ENCODE results near the gene PNMA6F.

The PNMA6F gene

DNA sequence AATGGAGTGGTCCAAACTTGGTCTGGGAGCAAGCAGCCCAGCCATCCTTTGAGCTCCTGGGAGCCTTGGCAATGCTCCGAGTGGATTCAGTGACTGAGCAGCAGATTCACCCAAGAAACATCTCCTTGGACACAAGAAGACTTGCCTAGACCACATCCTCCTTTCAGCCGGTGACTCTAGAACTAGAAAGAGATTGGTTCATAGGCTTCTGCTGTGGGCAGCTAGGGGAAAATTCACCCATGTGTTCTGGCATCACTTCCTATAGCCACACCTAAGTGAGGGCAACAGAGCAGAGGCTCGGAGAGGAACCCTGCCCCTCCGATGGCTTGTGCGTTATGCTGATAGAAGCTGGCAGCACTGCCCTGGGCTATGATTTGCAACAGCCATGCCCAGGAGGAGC, 28.4 kb upstream of the PNMA6F start:
- no CpG with 5 or more reads among the region's 5 CpGs for WGBS (ENCODE audit: extremely low coverage, insufficient coverage, low lambda C conversion rate)
- H3K4ac ChIP-seq (ENCODE audit: low read depth, low read length): no peak overlapping the region
- H2BK5ac ChIP-seq (ENCODE audit: low read length): no peak overlapping the region
- H2BK15ac ChIP-seq (replicated peaks; ENCODE audit: low read depth): no peak overlapping the region
- no peaks in the 10 kb centered on the region for H3K79me1 ChIP-seq (ENCODE audit: low read length)
- no peak overlapping the region for H2AK5ac ChIP-seq (ENCODE audit: low read length)
- no peaks in the 10 kb centered on the region for H3K36me3 ChIP-seq (ENCODE audit: control insufficient read depth, insufficient read depth, low read length)
- H3K56ac ChIP-seq (ENCODE audit: low read length): no peak overlapping the region
- no peak for DNase-seq
- H2BK120ac ChIP-seq (ENCODE audit: low read depth, low read length): no peak overlapping the region
- H3K23ac ChIP-seq (ENCODE audit: low read length): no peak overlapping the region
- H3K27ac ChIP-seq (ENCODE audit: low read depth, low read length): no peak overlapping the region
- no peak overlapping the region for H3K18ac ChIP-seq (ENCODE audit: low read length)
- no peak overlapping the region for H4K5ac ChIP-seq (ENCODE audit: low read length)
- H3K9ac ChIP-seq (ENCODE audit: low read length): no peak overlapping the region
- H3K27me3 ChIP-seq (ENCODE audit: insufficient read depth, low read length, poor library complexity): no peaks in the 10 kb centered on the region
- no peak overlapping the region for H4K8ac ChIP-seq (ENCODE audit: low read depth, low read length)
- H3K4me2 ChIP-seq (ENCODE audit: low read length): no peak overlapping the region
- no peaks in the 10 kb centered on the region for H3K79me2 ChIP-seq (ENCODE audit: control insufficient read depth, insufficient read depth, low read length)
- H3K4me3 ChIP-seq (ENCODE audit: low read length): no peak overlapping the region
- no peaks in the 10 kb centered on the region for H3K4me1 ChIP-seq (ENCODE audit: control insufficient read depth, low read depth, low read length)

GRCh38 chrX:153348421-153348820, 26.9 kb upstream of the PNMA6F start:
- Histone ChIP-seq H3K56ac (ENCODE audit: low read length) (no peak overlapping the region), H3K4me2 (ENCODE audit: low read length) (no peak overlapping the region), H4K8ac (ENCODE audit: low read depth, low read length) (no peak overlapping the region), H2BK5ac (ENCODE audit: low read length) (no peak overlapping the region), H2BK120ac (ENCODE audit: low read depth, low read length) (no peak overlapping the region), H3K79me1 (ENCODE audit: low read length) (no peaks in the 10 kb centered on the region), H2BK15ac (replicated peaks; ENCODE audit: low read depth) (no peak overlapping the region), H3K4me1 (ENCODE audit: control insufficient read depth, low read depth, low read length) (no peaks in the 10 kb centered on the region), H4K5ac (ENCODE audit: low read length) (no peak overlapping the region), H3K4me3 (ENCODE audit: low read length) (no peak overlapping the region), H3K27me3 (ENCODE audit: insufficient read depth, low read length, poor library complexity) (no peaks in the 10 kb centered on the region), H3K27ac (ENCODE audit: low read depth, low read length) (no peak overlapping the region), H3K23ac (ENCODE audit: low read length) (no peak overlapping the region), H3K79me2 (ENCODE audit: control insufficient read depth, insufficient read depth, low read length) (no peaks in the 10 kb centered on the region), H3K18ac (ENCODE audit: low read length) (no peak overlapping the region), H3K4ac (ENCODE audit: low read depth, low read length) (no peak overlapping the region), H2AK5ac (ENCODE audit: low read length) (no peak overlapping the region), H3K9ac (ENCODE audit: low read length) (no peak overlapping the region), H3K36me3 (ENCODE audit: control insufficient read depth, insufficient read depth, low read length) (no peaks in the 10 kb centered on the region)
- no peak for DNase-seq
- WGBS (ENCODE audit: extremely low coverage, insufficient coverage, low lambda C conversion rate): no CpG with 5 or more reads among the region's 8 CpGs

DNA sequence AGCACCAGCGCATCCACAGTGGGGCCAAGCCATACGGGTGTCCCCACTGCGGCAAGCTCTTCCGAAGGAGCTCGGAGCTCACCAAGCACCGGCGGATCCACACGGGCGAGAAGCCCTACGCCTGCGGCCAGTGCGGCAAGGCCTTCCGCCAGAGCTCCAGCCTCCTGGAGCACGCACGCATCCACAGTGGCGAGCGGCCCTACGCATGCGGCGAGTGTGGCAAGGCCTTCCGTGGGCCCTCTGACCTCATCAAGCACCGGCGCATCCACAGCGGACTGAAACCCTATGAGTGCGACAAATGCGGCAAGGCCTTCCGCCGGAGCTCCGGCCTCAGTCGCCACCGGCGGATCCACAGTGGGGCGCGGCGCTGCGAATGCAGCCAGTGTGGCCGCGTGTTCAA, 26.0 kb upstream of the PNMA6F start:
- Histone ChIP-seq H4K8ac (ENCODE audit: low read depth, low read length) (no peak overlapping the region), H3K4ac (ENCODE audit: low read depth, low read length) (no peak overlapping the region), H3K79me2 (ENCODE audit: control insufficient read depth, insufficient read depth, low read length) (no peaks in the 10 kb centered on the region), H2BK5ac (ENCODE audit: low read length) (no peak overlapping the region), H3K4me2 (ENCODE audit: low read length) (no peak overlapping the region), H2BK120ac (ENCODE audit: low read depth, low read length) (no peak overlapping the region), H3K4me1 (ENCODE audit: control insufficient read depth, low read depth, low read length) (no peaks in the 10 kb centered on the region), H3K79me1 (ENCODE audit: low read length) (no peaks in the 10 kb centered on the region), H3K23ac (ENCODE audit: low read length) (no peak overlapping the region), H3K18ac (ENCODE audit: low read length) (no peak overlapping the region), H2BK15ac (replicated peaks; ENCODE audit: low read depth) (no peak overlapping the region), H3K4me3 (ENCODE audit: low read length) (no peak overlapping the region), H2AK5ac (ENCODE audit: low read length) (no peak overlapping the region), H3K36me3 (ENCODE audit: control insufficient read depth, insufficient read depth, low read length) (no peaks in the 10 kb centered on the region), H4K5ac (ENCODE audit: low read length) (no peak overlapping the region), H3K27ac (ENCODE audit: low read depth, low read length) (no peak overlapping the region), H3K9ac (ENCODE audit: low read length) (no peak overlapping the region), H3K27me3 (ENCODE audit: insufficient read depth, low read length, poor library complexity) (no peaks in the 10 kb centered on the region), H3K56ac (ENCODE audit: low read length) (no peak overlapping the region)
- no CpG with 5 or more reads among the region's 38 CpGs for WGBS (ENCODE audit: extremely low coverage, insufficient coverage, low lambda C conversion rate)
- DNase-seq: no peak

GRCh38 chrX:153343674-153344073, 22.1 kb upstream of the PNMA6F start:
- no peak overlapping the region for H2BK120ac ChIP-seq (ENCODE audit: low read depth, low read length)
- no peak overlapping the region for H3K4me2 ChIP-seq (ENCODE audit: low read length)
- H3K4ac ChIP-seq (ENCODE audit: low read depth, low read length): no peak overlapping the region
- H3K56ac ChIP-seq (ENCODE audit: low read length): no peak overlapping the region
- H4K8ac ChIP-seq (ENCODE audit: low read depth, low read length): no peak overlapping the region
- H3K79me2 ChIP-seq (ENCODE audit: control insufficient read depth, insufficient read depth, low read length): no peaks in the 10 kb centered on the region
- no peak overlapping the region for H3K4me3 ChIP-seq (ENCODE audit: low read length)
- H2BK5ac ChIP-seq (ENCODE audit: low read length): no peak overlapping the region
- no peak for DNase-seq
- no peaks in the 10 kb centered on the region for H3K79me1 ChIP-seq (ENCODE audit: low read length)
- H3K23ac ChIP-seq (ENCODE audit: low read length): no peak overlapping the region
- H3K4me1 ChIP-seq (ENCODE audit: control insufficient read depth, low read depth, low read length): no peaks in the 10 kb centered on the region
- H3K27me3 ChIP-seq (ENCODE audit: insufficient read depth, low read length, poor library complexity): no peaks in the 10 kb centered on the region
- H3K18ac ChIP-seq (ENCODE audit: low read length): no peak overlapping the region
- H3K36me3 ChIP-seq (ENCODE audit: control insufficient read depth, insufficient read depth, low read length): no peaks in the 10 kb centered on the region
- H2AK5ac ChIP-seq (ENCODE audit: low read length): no peak overlapping the region
- no peak overlapping the region for H3K9ac ChIP-seq (ENCODE audit: low read length)
- no peak overlapping the region for H3K27ac ChIP-seq (ENCODE audit: low read depth, low read length)
- no CpG with 5 or more reads among the region's 2 CpGs for WGBS (ENCODE audit: extremely low coverage, insufficient coverage, low lambda C conversion rate)
- H4K5ac ChIP-seq (ENCODE audit: low read length): no peak overlapping the region
- H2BK15ac ChIP-seq (replicated peaks; ENCODE audit: low read depth): no peak overlapping the region

DNA sequence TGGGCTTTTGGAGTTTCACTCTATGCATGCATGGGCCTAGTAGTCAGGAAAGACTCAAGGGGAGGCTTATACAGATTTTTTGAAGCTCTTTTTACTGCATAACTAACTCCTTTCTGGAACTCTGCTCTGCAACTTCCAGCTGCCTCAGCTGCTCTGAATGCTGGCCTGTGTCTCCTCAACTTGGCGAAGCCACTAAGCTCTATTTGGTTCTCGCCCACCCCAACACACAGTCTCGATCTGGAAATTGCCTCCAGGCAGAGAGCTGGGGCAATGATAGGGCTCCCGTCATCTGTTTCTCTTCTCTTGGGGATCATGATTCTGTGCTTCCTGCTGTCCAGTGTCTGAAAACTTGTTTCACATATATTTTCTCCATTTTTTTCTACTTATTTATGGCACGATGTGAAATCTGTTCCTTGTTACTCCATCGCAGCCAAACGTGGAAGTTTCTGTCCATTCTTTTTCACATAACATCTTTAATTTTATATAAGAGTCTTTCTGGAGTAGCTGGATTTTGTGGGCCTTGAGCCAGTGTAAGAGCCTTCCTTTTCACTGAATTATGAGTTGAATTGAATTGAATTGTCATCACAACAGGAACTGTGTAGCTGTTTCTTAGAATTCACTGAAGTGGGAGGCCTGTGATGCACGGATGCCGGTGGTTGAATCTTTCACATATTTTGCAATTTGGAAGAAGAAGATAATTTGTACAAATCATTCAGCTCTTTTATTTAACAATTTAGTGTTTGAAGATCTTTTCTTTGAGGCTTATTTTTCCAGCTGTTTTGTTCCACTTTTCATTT, 21.4 kb upstream of the PNMA6F start:
- H3K36me3 ChIP-seq (ENCODE audit: control insufficient read depth, insufficient read depth, low read length): no peaks in the 10 kb centered on the region
- no peak overlapping the region for H3K18ac ChIP-seq (ENCODE audit: low read length)
- H3K4ac ChIP-seq (ENCODE audit: low read depth, low read length): no peak overlapping the region
- H3K9ac ChIP-seq (ENCODE audit: low read length): no peak overlapping the region
- no peaks in the 10 kb centered on the region for H3K27me3 ChIP-seq (ENCODE audit: insufficient read depth, low read length, poor library complexity)
- H4K8ac ChIP-seq (ENCODE audit: low read depth, low read length): no peak overlapping the region
- H3K4me3 ChIP-seq (ENCODE audit: low read length): no peak overlapping the region
- no peak overlapping the region for H4K5ac ChIP-seq (ENCODE audit: low read length)
- WGBS (ENCODE audit: extremely low coverage, insufficient coverage, low lambda C conversion rate): no CpG with 5 or more reads among the region's 9 CpGs
- no peak overlapping the region for H3K23ac ChIP-seq (ENCODE audit: low read length)
- no peaks in the 10 kb centered on the region for H3K4me1 ChIP-seq (ENCODE audit: control insufficient read depth, low read depth, low read length)
- DNase-seq: no peak
- no peaks in the 10 kb centered on the region for H3K79me2 ChIP-seq (ENCODE audit: control insufficient read depth, insufficient read depth, low read length)
- H2BK15ac ChIP-seq (replicated peaks; ENCODE audit: low read depth): no peak overlapping the region
- H3K79me1 ChIP-seq (ENCODE audit: low read length): no peaks in the 10 kb centered on the region
- H2AK5ac ChIP-seq (ENCODE audit: low read length): no peak overlapping the region
- no peak overlapping the region for H3K4me2 ChIP-seq (ENCODE audit: low read length)
- H3K56ac ChIP-seq (ENCODE audit: low read length): no peak overlapping the region
- no peak overlapping the region for H2BK120ac ChIP-seq (ENCODE audit: low read depth, low read length)
- H3K27ac ChIP-seq (ENCODE audit: low read depth, low read length): no peak overlapping the region
- H2BK5ac ChIP-seq (ENCODE audit: low read length): no peak overlapping the region

- no peak overlapping the region for H3K4me2 ChIP-seq (ENCODE audit: low read length)
- H3K79me1 ChIP-seq (ENCODE audit: low read length): no peaks in the 10 kb centered on the region
- H3K56ac ChIP-seq (ENCODE audit: low read length): no peak overlapping the region
- no peak overlapping the region for H2AK5ac ChIP-seq (ENCODE audit: low read length)
- H2BK15ac ChIP-seq (replicated peaks; ENCODE audit: low read depth): no peak overlapping the region
- no peak overlapping the region for H2BK120ac ChIP-seq (ENCODE audit: low read depth, low read length)
- no peak overlapping the region for H3K18ac ChIP-seq (ENCODE audit: low read length)
- H3K9ac ChIP-seq (ENCODE audit: low read length): no peak overlapping the region
- H3K36me3 ChIP-seq (ENCODE audit: control insufficient read depth, insufficient read depth, low read length): no peaks in the 10 kb centered on the region
- no peak overlapping the region for H4K8ac ChIP-seq (ENCODE audit: low read depth, low read length)
- WGBS (ENCODE audit: extremely low coverage, insufficient coverage, low lambda C conversion rate): no CpG with 5 or more reads among the region's 6 CpGs
- no peaks in the 10 kb centered on the region for H3K4me1 ChIP-seq (ENCODE audit: control insufficient read depth, low read depth, low read length)
- H3K23ac ChIP-seq (ENCODE audit: low read length): no peak overlapping the region
- H3K79me2 ChIP-seq (ENCODE audit: control insufficient read depth, insufficient read depth, low read length): no peaks in the 10 kb centered on the region
- H3K27ac ChIP-seq (ENCODE audit: low read depth, low read length): no peak overlapping the region
- no peak overlapping the region for H2BK5ac ChIP-seq (ENCODE audit: low read length)
- H3K4ac ChIP-seq (ENCODE audit: low read depth, low read length): no peak overlapping the region
- no peaks in the 10 kb centered on the region for H3K27me3 ChIP-seq (ENCODE audit: insufficient read depth, low read length, poor library complexity)
- H4K5ac ChIP-seq (ENCODE audit: low read length): no peak overlapping the region
- no peak for DNase-seq
- H3K4me3 ChIP-seq (ENCODE audit: low read length): no peak overlapping the region
These were observed 18.5 kb upstream of the PNMA6F start for GRCh38 chrX:153340111-153340510.
